K562 (cell line): ENCODE measurements around the gene HACL1. TPM values are rescaled to one million over a fixed set of nuclear protein-coding genes. Genes with fewer than 3 reads are reported as not detected.

Experiments used
- JUNB ChIP-seq: fragments of 450-650 bp; formaldehyde crosslinking; conservative IDR thresholded peaks from 2 replicates; pipeline ENCODE4 v1.4.0; 2020; ENCODE audit warnings: mild to moderate bottlenecking
- KDM4B ChIP-seq, 2 experiments: fragments of 450-650 bp in 1 of 2; sonication (generic) in 1 of 2; IDR thresholded peaks; 2 replicates each; pipeline ENCODE4 v1.6.1; 2016 to 2017; ENCODE audit warnings: borderline replicate concordance in 2 of 2, antibody characterized with exemption in 1 of 2, low read depth in 1 of 2, mild to moderate bottlenecking in 1 of 2
- NFATC3 ChIP-seq: fragments of 450-650 bp; IDR thresholded peaks from 2 replicates; pipeline ENCODE4 v1.6.1; 2017; ENCODE audit warnings: mild to moderate bottlenecking
- SAFB2 ChIP-seq: fragments of 200-400 bp; formaldehyde crosslinking; IDR thresholded peaks from 2 replicates; pipeline ENCODE4 v1.6.1; 2018; ENCODE audit warnings: borderline replicate concordance, low read length, low read depth, moderate library complexity; ENCODE audit not compliant: severe bottlenecking
- ZC3H4 ChIP-seq: sonication (generic); formaldehyde crosslinking; IDR thresholded peaks from 2 replicates; pipeline ENCODE4 v1.9.0; 2021; ENCODE audit warnings: missing genetic modification reagents, borderline replicate concordance
- ZNF239 ChIP-seq: fragments of 250-450 bp; sonication (Bioruptor Pico); IDR thresholded peaks from 2 replicates; pipeline ENCODE4 v1.4.0; 2020; ENCODE audit warnings: mild to moderate bottlenecking
- ZNF445 ChIP-seq: fragments of 250-450 bp; sonication (Bioruptor Pico); IDR thresholded peaks from 2 replicates; pipeline ENCODE4 v1.4.0; 2020; ENCODE audit warnings: low read depth, mild to moderate bottlenecking, moderate library complexity
- ZNF668 ChIP-seq: fragments of 250-450 bp; sonication (Bioruptor Pico); IDR thresholded peaks from 2 replicates; pipeline ENCODE4 v1.8.0; 2022; ENCODE audit warnings: mild to moderate bottlenecking, inconsistent platforms
- polyA plus RNA-seq, 8 experiments: library from polyadenylated mRNA; depleted of rRNA in 4 of 8; stranded (reverse) in 5 of 8; unstranded in 3 of 8; fragments of >200 nt; fragmentation: Nextera tagmentation in 2 of 8; fragmentation: Illumina TruSeq in 1 of 8; extraction: Ambion mirVana in 2 of 8; extraction: Trizol in 1 of 8; gene quantifications; 2 replicates each; pipeline versions ENCODE4 v1.2.1 to v1.2.3, GENCODE V29; 2011 to 2014; ENCODE audit warnings: inconsistent platforms in 1 of 8, missing spikeins in 1 of 8
- total RNA-seq, 7 experiments: library from RNA; depleted of rRNA in 6 of 7; stranded (reverse); fragments of >200 nt in 6 of 7; fragmentation: Illumina TruSeq in 2 of 7; extraction: Trizol in 2 of 7; gene quantifications; 2 replicates each; pipeline versions ENCODE4 v1.2.1 to v1.2.3, GENCODE V29; 2011 to 2021; ENCODE audit warnings: low replicate concordance in 1 of 7
- TF ChIP-seq, protein P1 (sequence below): fragments of 450-650 bp; IDR thresholded peaks from 2 replicates; pipeline ENCODE4 v1.6.1; 2016; ENCODE audit warnings: mild to moderate bottlenecking, moderate library complexity
- TF ChIP-seq, protein P2 (sequence below): fragments of 450-650 bp; formaldehyde crosslinking; IDR thresholded peaks from 2 replicates; pipeline ENCODE4 v1.4.0; 2020; ENCODE audit warnings: mild to moderate bottlenecking, moderate library complexity
- TF ChIP-seq, protein P3 (sequence below): sonication (generic); formaldehyde crosslinking; IDR thresholded peaks from 2 replicates; pipeline ENCODE4 v1.8.0; 2022; ENCODE audit warnings: mild to moderate bottlenecking, missing genetic modification reagents, borderline replicate concordance
- TF ChIP-seq, protein P4 (sequence below): fragments of 450-650 bp; formaldehyde crosslinking; conservative IDR thresholded peaks from 2 replicates; pipeline ENCODE4 v1.4.0; 2022; ENCODE audit warnings: mild to moderate bottlenecking, missing genetic modification characterization

Gene HACL1
- total and polyA plus RNA-seq, 9 of the 15 experiments (the other 6 are each of a cell fraction or from before 2014, with no cell fraction given): 18.9 to 61.5 (median 30.5) TPM

DNA sequence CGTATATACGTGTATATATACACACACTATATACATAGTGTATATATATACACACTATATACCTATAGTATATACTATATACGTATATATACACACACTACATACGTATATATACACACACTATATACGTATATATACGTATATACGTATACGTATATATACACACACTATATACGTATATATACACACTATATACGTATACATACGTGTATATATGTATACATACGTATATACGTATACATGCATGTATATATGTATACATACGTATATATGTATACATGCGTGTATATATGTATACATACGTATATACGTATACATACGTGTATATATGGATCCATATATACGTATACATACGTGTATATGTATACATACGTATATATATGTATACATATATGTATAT, 9.4 kb downstream of the HACL1 start (continued):
- TF ChIP-seq SAFB2 (no peak), ZC3H4 (CRISPR knock-in tag) (no peak), ZNF668 (CRISPR knock-in tag) (peak; percentile 65; the same call in 1 of the 2 replicates), NFATC3 (no peak), ZNF445 (CRISPR knock-in tag) (peak; percentile 75; the same call in 1 of the 2 replicates), JUNB (CRISPR knock-in tag) (peak; percentile 85), ZNF239 (CRISPR knock-in tag) (peak; percentile 41), KDM4B (IDR thresholded peaks at IDR 0.05; ENCODE audit: borderline replicate concordance in 2 of 2, low read depth in 1 of 2) (no peak)
- TF ChIP-seq, protein P1, sequence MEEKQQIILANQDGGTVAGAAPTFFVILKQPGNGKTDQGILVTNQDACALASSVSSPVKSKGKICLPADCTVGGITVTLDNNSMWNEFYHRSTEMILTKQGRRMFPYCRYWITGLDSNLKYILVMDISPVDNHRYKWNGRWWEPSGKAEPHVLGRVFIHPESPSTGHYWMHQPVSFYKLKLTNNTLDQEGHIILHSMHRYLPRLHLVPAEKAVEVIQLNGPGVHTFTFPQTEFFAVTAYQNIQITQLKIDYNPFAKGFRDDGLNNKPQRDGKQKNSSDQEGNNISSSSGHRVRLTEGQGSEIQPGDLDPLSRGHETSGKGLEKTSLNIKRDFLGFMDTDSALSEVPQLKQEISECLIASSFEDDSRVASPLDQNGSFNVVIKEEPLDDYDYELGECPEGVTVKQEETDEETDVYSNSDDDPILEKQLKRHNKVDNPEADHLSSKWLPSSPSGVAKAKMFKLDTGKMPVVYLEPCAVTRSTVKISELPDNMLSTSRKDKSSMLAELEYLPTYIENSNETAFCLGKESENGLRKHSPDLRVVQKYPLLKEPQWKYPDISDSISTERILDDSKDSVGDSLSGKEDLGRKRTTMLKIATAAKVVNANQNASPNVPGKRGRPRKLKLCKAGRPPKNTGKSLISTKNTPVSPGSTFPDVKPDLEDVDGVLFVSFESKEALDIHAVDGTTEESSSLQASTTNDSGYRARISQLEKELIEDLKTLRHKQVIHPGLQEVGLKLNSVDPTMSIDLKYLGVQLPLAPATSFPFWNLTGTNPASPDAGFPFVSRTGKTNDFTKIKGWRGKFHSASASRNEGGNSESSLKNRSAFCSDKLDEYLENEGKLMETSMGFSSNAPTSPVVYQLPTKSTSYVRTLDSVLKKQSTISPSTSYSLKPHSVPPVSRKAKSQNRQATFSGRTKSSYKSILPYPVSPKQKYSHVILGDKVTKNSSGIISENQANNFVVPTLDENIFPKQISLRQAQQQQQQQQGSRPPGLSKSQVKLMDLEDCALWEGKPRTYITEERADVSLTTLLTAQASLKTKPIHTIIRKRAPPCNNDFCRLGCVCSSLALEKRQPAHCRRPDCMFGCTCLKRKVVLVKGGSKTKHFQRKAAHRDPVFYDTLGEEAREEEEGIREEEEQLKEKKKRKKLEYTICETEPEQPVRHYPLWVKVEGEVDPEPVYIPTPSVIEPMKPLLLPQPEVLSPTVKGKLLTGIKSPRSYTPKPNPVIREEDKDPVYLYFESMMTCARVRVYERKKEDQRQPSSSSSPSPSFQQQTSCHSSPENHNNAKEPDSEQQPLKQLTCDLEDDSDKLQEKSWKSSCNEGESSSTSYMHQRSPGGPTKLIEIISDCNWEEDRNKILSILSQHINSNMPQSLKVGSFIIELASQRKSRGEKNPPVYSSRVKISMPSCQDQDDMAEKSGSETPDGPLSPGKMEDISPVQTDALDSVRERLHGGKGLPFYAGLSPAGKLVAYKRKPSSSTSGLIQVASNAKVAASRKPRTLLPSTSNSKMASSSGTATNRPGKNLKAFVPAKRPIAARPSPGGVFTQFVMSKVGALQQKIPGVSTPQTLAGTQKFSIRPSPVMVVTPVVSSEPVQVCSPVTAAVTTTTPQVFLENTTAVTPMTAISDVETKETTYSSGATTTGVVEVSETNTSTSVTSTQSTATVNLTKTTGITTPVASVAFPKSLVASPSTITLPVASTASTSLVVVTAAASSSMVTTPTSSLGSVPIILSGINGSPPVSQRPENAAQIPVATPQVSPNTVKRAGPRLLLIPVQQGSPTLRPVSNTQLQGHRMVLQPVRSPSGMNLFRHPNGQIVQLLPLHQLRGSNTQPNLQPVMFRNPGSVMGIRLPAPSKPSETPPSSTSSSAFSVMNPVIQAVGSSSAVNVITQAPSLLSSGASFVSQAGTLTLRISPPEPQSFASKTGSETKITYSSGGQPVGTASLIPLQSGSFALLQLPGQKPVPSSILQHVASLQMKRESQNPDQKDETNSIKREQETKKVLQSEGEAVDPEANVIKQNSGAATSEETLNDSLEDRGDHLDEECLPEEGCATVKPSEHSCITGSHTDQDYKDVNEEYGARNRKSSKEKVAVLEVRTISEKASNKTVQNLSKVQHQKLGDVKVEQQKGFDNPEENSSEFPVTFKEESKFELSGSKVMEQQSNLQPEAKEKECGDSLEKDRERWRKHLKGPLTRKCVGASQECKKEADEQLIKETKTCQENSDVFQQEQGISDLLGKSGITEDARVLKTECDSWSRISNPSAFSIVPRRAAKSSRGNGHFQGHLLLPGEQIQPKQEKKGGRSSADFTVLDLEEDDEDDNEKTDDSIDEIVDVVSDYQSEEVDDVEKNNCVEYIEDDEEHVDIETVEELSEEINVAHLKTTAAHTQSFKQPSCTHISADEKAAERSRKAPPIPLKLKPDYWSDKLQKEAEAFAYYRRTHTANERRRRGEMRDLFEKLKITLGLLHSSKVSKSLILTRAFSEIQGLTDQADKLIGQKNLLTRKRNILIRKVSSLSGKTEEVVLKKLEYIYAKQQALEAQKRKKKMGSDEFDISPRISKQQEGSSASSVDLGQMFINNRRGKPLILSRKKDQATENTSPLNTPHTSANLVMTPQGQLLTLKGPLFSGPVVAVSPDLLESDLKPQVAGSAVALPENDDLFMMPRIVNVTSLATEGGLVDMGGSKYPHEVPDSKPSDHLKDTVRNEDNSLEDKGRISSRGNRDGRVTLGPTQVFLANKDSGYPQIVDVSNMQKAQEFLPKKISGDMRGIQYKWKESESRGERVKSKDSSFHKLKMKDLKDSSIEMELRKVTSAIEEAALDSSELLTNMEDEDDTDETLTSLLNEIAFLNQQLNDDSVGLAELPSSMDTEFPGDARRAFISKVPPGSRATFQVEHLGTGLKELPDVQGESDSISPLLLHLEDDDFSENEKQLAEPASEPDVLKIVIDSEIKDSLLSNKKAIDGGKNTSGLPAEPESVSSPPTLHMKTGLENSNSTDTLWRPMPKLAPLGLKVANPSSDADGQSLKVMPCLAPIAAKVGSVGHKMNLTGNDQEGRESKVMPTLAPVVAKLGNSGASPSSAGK: no peak
- TF ChIP-seq, protein P2, sequence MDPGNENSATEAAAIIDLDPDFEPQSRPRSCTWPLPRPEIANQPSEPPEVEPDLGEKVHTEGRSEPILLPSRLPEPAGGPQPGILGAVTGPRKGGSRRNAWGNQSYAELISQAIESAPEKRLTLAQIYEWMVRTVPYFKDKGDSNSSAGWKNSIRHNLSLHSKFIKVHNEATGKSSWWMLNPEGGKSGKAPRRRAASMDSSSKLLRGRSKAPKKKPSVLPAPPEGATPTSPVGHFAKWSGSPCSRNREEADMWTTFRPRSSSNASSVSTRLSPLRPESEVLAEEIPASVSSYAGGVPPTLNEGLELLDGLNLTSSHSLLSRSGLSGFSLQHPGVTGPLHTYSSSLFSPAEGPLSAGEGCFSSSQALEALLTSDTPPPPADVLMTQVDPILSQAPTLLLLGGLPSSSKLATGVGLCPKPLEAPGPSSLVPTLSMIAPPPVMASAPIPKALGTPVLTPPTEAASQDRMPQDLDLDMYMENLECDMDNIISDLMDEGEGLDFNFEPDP (CRISPR knock-in tag): peak; percentile 46; the same call in 1 of the 2 replicates
- TF ChIP-seq, protein P3, sequence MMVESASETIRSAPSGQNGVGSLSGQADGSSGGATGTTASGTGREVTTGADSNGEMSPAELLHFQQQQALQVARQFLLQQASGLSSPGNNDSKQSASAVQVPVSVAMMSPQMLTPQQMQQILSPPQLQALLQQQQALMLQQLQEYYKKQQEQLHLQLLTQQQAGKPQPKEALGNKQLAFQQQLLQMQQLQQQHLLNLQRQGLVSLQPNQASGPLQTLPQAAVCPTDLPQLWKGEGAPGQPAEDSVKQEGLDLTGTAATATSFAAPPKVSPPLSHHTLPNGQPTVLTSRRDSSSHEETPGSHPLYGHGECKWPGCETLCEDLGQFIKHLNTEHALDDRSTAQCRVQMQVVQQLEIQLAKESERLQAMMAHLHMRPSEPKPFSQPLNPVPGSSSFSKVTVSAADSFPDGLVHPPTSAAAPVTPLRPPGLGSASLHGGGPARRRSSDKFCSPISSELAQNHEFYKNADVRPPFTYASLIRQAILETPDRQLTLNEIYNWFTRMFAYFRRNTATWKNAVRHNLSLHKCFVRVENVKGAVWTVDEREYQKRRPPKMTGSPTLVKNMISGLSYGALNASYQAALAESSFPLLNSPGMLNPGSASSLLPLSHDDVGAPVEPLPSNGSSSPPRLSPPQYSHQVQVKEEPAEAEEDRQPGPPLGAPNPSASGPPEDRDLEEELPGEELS (CRISPR knock-in tag): no peak
- TF ChIP-seq, protein P4, sequence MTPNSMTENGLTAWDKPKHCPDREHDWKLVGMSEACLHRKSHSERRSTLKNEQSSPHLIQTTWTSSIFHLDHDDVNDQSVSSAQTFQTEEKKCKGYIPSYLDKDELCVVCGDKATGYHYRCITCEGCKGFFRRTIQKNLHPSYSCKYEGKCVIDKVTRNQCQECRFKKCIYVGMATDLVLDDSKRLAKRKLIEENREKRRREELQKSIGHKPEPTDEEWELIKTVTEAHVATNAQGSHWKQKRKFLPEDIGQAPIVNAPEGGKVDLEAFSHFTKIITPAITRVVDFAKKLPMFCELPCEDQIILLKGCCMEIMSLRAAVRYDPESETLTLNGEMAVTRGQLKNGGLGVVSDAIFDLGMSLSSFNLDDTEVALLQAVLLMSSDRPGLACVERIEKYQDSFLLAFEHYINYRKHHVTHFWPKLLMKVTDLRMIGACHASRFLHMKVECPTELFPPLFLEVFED (CRISPR knock-in tag): no peak
